OCI-LY1 (cell line): Measurements from ENCODE around the gene IRF5.

Experiments used
- CTCF ChIP-seq: fragments of 200-600 bp; sonication (generic), shearing (Covaris generic); IDR thresholded peaks from 2 replicates; pipeline ENCODE4 v1.5.1; 2017; ENCODE audit warnings: mild to moderate bottlenecking, antibody characterized with exemption, low read length, moderate library complexity, mixed read lengths
- EZH2 ChIP-seq: fragments of 200-600 bp; sonication (generic), shearing (Covaris generic); IDR thresholded peaks from 2 replicates; pipeline ENCODE4 v1.8.0; 2017; ENCODE audit warnings: borderline replicate concordance, mixed run types, mild to moderate bottlenecking, antibody characterized with exemption, low read length, moderate library complexity, mixed read lengths

- TF ChIP-seq CTCF (no peak), EZH2 (no peak)
These were observed 8.1 kb downstream of the IRF5 start for GRCh38 chr7:128945668-128946366.
